ENCODE data around the gene RGS7.

The RGS7 gene

GRCh38 chr1:240820816-240821215 is 536.2 kb downstream of the RGS7 start:
- H3K4me3 ChIP-seq (ENCODE audit: low read depth, low read length): no peak overlapping the region
- ChIA-PET CTCF (no interaction called here), POLR2A (no interaction called here)
- no peak for TF ChIP-seq CTCF (IDR thresholded peaks at IDR 0.05; ENCODE audit: insufficient read depth, low read length, missing control alignments)
- DNase-seq (ENCODE audit: low read depth, low spot score): no peak

- DNase-seq (ENCODE audit: low read depth, low spot score): no peak
- ChIA-PET CTCF (no interaction called here), POLR2A (interaction anchor here (0.5 kb wide), 1 partner anchor 133 kb away, joined by 4 read pairs; no protein-coding TSS in a partner anchor)
- no peak for TF ChIP-seq CTCF (IDR thresholded peaks at IDR 0.05; ENCODE audit: insufficient read depth, low read length, missing control alignments)
- H3K4me3 ChIP-seq (ENCODE audit: low read depth, low read length): no peak overlapping the region
Measured at GRCh38 chr1:240816472-240816871, 540.5 kb downstream of the RGS7 start.

GRCh38 chr1:240813720-240814119 is 543.3 kb downstream of the RGS7 start:
- H3K4me3 ChIP-seq (ENCODE audit: low read depth, low read length): no peak overlapping the region
- ChIA-PET CTCF (no interaction called here), POLR2A (no interaction called here)
- DNase-seq (ENCODE audit: low read depth, low spot score): no peak
- no peak for TF ChIP-seq CTCF (IDR thresholded peaks at IDR 0.05; ENCODE audit: insufficient read depth, low read length, missing control alignments)

- no peak for DNase-seq (ENCODE audit: low read depth, low spot score)
- no peak for TF ChIP-seq CTCF (IDR thresholded peaks at IDR 0.05; ENCODE audit: insufficient read depth, low read length, missing control alignments)
- POLR2A ChIA-PET: no interaction called here
- CTCF ChIA-PET: no interaction called here
- H3K4me3 ChIP-seq (ENCODE audit: low read depth, low read length): no peak overlapping the region
Measured at GRCh38 chr1:240811256-240811655, 545.7 kb downstream of the RGS7 start.

- no peak for TF ChIP-seq CTCF (IDR thresholded peaks at IDR 0.05; ENCODE audit: insufficient read depth, low read length, missing control alignments)
- DNase-seq (ENCODE audit: low read depth, low spot score): no peak
- ChIA-PET CTCF (no interaction called here), POLR2A (no interaction called here)
- no peak overlapping the region for H3K4me3 ChIP-seq (ENCODE audit: low read depth, low read length)
Measured at GRCh38 chr1:240808381-240808780, 548.6 kb downstream of the RGS7 start.

- TF ChIP-seq CTCF (IDR thresholded peaks at IDR 0.05; ENCODE audit: insufficient read depth, low read length, missing control alignments): no peak
- ChIA-PET CTCF (interaction anchor here (1.1 kb wide), 1 partner anchor 74 kb away, joined by 4 read pairs; no protein-coding TSS in a partner anchor), POLR2A (no interaction called here)
- no peak for DNase-seq (ENCODE audit: low read depth, low spot score)
- no peak overlapping the region for H3K4me3 ChIP-seq (ENCODE audit: low read depth, low read length)
Measured at GRCh38 chr1:240806200-240806745, 550.7 kb downstream of the RGS7 start.

Measured in AG04449 (cell line).